HG02970 (cell line): ENCODE measurements around the gene IL19.
A peak's percentile ranks its signal among the peaks of the same experiment; 100 is the strongest.
"Not testable (repeated sequence)": the region's sequence is repeated elsewhere in the genome, so short reads cannot be mapped to it uniquely, and the experiment has no call there.

Experiments
- ATAC-seq: cut with Tn5 transposase; IDR thresholded peaks from one replicate; pipeline ENCODE4 v1.9.1; 2021; ENCODE audit warnings: mild to moderate bottlenecking, moderate library complexity, moderate number of reproducible peaks; ENCODE audit not compliant: unreplicated experiment, low FRiP score

Gene IL19

DNA sequence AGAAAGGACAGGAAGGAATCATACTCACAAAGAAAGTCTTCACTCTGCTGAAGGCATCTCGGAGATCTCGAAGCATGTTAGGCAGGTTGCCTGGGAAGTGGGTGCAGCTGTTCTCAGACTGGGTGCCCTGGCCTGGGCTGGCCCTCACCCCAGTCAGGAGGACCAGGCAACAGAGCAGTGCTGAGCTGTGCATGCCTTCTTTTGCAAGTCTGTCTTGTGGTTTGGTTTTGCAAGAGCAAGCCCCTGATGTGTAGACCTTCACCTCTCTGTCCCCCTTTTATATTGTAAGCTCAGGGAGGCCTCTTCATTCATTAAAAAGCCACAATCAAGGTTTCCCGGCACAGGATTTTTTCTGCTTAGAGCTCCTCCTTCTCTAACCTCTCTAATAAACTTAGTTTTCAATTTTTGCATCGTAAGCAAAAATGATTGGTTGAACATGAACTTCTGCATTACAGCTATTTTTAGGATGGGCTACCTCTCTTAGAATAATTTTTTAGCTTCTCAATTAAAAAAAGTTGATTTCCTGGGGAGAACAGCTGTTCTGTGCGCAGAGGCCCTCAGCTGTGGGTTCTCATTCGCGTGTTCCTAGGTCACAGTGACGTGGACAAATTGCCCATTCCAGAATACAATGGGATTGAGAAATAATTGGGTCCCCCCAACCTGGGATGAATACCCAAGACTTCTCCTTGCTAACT, 1.8 kb downstream of the IL19 start, which contains the start of gene IL10:
Gene IL10 (minus strand): TSS at position 252 of the 695 bp plus-strand sequence. CDS start 59 bp downstream, at position 193.
- no peak for ATAC-seq

DNA sequence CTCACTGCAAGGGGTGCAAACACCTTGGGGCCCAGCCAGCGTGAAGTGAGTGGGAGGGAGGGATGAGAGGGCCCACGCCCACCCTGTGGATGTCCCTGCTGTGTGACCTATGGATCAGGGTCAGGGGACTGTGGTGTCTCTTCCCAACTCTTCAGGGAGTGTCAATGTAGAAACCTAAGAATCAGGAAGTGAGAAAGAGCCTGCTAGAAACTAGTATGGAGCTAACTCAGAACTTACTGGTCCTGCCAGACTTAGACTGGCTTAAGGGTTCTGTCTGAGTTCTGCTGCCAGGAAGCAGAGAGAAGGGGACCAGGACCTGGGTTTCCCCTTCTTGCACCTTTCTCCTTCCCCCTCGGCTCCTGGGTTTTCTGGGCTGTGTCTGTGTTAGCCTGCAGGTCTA, 3.5 kb downstream of the IL19 start:
- no peak for ATAC-seq

DNA sequence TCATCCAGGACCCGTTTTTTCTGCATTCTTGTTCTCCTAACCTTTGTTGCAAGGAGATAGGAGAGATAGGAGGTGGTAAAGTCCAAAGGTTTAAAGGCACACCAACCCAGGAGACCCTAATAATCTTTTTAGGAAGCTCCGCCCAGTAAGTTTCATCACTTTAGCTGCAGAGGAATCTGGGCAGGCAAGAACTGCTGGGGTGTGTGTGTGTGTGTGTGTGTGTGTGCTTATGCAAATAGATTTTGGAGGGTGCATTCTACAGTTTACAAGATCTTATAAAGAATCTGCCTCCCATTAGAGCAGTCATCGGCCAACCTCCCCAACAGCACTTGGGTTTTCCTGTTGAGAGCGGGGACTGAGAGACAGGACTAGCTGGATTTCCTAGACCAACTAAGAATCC, 5.7 kb downstream of the IL19 start:
- ATAC-seq, result no peak

DNA sequence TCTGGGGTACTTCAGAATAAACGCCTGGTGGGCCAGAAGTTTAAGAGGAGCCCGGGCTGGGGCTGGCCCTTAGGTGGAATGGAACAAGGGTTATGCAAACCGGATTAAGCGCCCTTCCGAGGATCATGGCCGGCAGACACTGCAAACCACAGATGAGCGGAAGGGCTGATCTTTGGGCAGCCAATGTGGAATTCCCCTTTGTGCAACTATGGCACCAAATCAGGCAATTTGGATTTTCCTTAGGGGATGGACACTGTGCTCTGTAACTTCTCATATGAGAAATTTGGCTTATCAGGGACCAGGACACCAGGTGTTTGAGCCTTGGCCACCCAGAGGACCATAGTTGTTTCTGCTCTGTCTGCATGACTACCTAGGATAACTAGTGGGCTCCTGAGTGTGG, 7.5 kb downstream of the IL19 start:
- ATAC-seq, result no peak

GRCh38 chr1:206778911-206779310, 8.3 kb downstream of the IL19 start:
- not testable (repeated sequence) for ATAC-seq

DNA sequence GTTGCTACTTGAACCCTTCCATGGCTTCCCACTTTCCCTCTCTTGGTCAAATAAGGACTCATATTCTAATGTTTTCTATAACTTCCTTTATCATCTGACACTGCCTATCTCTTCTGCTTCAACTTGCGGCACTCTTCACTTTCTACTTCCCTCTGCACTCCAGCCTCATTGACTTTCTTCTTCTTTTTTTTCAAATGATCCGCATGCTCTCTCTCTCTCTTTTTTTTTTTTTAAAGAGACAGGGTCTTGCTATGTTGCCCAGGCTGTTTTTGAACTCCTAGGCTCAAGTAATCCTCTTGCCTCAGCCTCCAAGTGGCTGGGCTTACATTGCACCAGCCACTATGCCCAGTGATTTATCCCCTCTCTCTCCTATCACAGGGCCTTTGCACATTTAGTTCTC, 9.1 kb downstream of the IL19 start:
- no peak for ATAC-seq

DNA sequence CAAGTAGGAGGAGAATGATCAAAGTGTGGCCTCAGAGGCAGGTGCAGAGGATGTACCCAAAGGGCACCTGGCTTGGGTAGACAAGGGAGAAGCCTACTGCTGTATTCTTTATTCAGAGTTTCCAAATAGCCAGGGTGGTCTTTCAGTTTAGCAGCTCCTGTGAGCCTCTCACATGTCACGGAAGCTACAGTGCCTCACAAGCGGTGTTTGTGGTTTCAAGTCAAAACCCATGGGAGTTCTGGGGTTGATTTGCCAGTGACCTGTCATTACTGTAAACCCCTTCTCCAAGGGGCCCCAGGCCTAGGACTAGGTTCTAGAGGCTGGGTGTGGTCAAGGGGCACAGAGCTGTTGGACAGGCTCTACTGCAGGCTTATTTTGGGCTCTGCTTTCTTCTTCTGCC, 11.9 kb downstream of the IL19 start:
- ATAC-seq, result peak; percentile 41

- no peak for ATAC-seq
These were observed 12.9 kb downstream of the IL19 start for GRCh38 chr1:206783506-206783905.

DNA sequence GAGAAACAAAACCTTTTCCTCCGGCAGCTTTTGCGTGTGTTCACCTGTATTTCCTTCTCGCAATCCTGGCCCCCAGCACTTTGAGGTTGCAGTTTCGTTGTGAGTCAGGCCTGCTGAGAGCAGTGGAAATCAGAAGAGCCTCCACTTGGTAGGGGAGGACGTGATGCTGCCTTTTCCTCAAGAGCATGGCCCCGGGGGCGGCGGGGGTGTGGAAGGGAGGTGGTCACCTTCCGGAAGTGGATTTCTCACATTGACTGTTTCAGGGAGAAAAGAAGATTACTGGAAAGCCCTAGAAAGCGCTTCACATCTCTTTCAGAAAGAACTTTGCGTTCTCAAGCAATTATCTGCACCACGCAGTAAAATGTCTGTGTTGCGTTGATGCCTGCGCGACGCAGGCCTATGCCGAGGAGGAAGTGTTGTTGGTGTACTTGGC, 13.9 kb downstream of the IL19 start:
- ATAC-seq, result peak; percentile 54

- no peak for ATAC-seq
These were observed 14.7 kb downstream of the IL19 start for GRCh38 chr1:206785182-206785765.

- no peak for ATAC-seq
These were observed 15.8 kb downstream of the IL19 start for GRCh38 chr1:206786212-206786886.

DNA sequence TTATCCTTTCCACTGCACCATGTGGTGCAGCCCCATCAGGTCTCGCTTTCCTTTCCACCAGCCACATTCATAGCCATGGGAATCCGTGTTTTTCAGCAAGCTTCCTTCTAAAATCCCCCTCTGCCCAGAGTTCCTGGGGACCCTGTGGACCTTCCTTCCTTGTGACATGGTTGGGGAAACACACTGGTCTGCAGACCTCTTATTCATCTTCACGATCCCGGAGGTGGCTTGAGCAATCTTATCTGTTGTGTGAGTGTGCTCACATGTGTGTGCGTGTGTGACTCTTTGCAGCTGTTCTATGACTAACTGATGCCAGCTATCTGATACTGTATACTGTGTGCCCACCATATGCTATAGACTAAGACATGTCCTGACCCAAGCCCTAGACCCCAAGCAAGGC, 17.3 kb downstream of the IL19 start:
- ATAC-seq, result no peak

- ATAC-seq, result no peak
These were observed 18.0 kb downstream of the IL19 start for GRCh38 chr1:206788487-206789050.

DNA sequence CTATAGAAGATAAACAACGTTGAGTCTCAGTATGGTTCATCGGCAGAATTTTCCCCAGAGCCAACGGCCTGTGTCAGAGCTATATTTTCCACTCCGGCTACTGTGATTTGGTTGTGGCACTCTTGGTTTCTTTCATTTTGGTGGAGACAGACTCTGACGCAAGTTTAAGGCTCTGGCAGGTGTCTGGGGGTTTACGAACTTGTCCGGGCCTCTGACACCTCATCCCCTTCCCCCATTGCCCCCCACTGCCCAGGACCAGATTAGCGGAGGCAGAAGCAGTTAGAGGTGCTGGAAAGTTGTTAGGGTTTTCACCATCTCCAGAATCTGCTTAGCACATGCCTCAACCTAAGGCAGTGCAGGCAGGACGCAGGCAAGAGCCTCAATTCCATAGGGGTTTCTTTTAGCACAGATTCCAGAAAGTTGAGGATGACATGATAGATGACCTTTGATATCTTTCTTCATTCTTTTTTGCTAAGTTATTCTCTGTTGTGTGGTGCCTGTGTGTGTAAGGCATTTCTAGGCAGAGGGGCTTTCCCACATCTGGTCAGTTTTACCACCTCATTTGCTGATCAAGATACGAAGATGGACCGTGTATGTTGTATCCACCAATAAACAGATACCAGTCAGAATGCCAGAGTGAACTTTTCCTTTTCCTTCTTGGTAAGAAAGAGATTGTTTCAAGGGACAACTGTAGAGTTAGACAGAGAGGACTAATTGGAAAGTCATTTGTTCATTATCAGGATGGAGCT, 20.1 kb downstream of the IL19 start:
- no peak for ATAC-seq

- ATAC-seq, result peak; percentile 36
These were observed 22.5 kb downstream of the IL19 start for GRCh38 chr1:206792939-206793607.

- no peak for ATAC-seq
These were observed 23.0 kb downstream of the IL19 start for GRCh38 chr1:206793620-206794019.

DNA sequence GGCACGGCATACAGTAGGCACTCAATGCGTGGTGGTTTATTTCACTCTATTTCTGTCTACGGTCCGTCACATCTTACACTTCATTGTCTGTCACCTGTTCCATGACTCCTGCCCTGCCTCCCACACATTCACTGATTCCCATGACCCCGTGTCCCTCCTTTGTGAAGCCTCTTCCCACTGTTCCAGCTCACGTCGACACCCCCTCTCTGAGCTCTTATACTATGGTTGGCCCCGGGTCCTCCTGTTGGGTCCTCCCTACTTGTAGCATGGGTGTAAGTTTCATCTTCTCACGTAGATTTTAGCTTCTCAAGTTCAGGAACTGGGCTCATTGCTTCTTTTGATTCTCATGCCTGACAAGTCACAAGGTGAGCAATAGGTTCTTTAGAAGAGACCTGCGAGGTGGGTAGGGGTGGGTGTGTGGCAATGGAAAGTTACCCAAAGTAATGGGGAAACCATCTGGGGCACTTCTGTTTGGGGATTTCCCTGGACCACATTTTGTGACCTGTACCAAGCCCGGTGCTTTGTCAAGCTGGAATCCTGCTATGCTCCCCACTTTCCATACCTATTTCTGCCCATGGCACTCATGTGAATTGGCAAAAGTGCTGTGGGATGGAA, 23.8 kb downstream of the IL19 start:
- ATAC-seq, result no peak

- ATAC-seq, result no peak
These were observed 25.5 kb downstream of the IL19 start for GRCh38 chr1:206796116-206796515.

- no peak for ATAC-seq
These were observed 26.4 kb downstream of the IL19 start for GRCh38 chr1:206796981-206797402.
